ENCODE results near the gene MXI1. TPM values are rescaled to one million over a fixed set of nuclear protein-coding genes. Genes with fewer than 3 reads are reported as not detected.
"Not testable (repeated sequence)": the region's sequence is repeated elsewhere in the genome, so short reads cannot be mapped to it uniquely, and the experiment has no call there.

MXI1 gene
- total and polyA plus RNA-seq, 7 donors = 52.2 to 148 (median 92.0) TPM

GRCh38 chr10:110330675-110331074 lies 123.3 kb downstream of the MXI1 start:
- intact Hi-C loops (cut with DNase I) = no loop called here

GRCh38 chr10:110331226-110331795 lies 123.9 kb downstream of the MXI1 start:
- H3K27ac ChIP-seq; H3K9me3 ChIP-seq; DNase-seq; H3K4me3 ChIP-seq; H3K27me3 ChIP-seq; H3K36me3 ChIP-seq; intact Hi-C loops (cut with DNase I): not testable (repeated sequence)
- 96 to 97% methylated on average over 32 of the region's 32 CpGs for WGBS, 2 donors
- H3K4me1 ChIP-seq = peaks cover 0 to 11% (median 8%) of the 10 kb centered on the region in 4 donors

More at GRCh38 chr10:110330675-110331074, 123.3 kb downstream of the MXI1 start:
- no peaks in the 10 kb centered on the region for H3K27me3 ChIP-seq
- H3K4me3 ChIP-seq = no peak overlapping the region
- no peak for TF ChIP-seq POLR2A (IDR thresholded peaks at IDR 0.05)
- TF ChIP-seq CTCF (IDR thresholded peaks at IDR 0.05) = no peak
- no peak for TF ChIP-seq POLR2AphosphoS5 (IDR thresholded peaks at IDR 0.05)
- TF ChIP-seq EP300 (IDR thresholded peaks at IDR 0.05) = no peak
- H3K36me3 ChIP-seq = no peaks in the 10 kb centered on the region
- 93 to 96% methylated on average over 6 of the region's 6 CpGs for whole genome bisulfite sequencing, 2 donors
- H3K9me3 ChIP-seq = peaks cover 0 to 6% (median 0%) of the 10 kb centered on the region in 4 donors
- peaks cover 0 to 4% (median 2%) of the 10 kb centered on the region in 4 donors for H3K4me1 ChIP-seq
- no peak overlapping the region for H3K27ac ChIP-seq
- DNase-seq = no peak

GRCh38 chr10:110334061-110334656 lies 126.8 kb downstream of the MXI1 start:
- intact Hi-C loops (cut with DNase I) = no loop called here
- 67 to 84% methylated on average over 5 of the region's 5 CpGs for WGBS, 2 donors
- Histone ChIP-seq H3K9me3 (peaks cover 0 to 6% (median 0%) of the 10 kb centered on the region in 4 donors), H3K36me3 (no peaks in the 10 kb centered on the region), H3K27me3 (no peaks in the 10 kb centered on the region), H3K4me3 (no peak overlapping the region), H3K4me1 (peaks cover 0 to 16% (median 11%) of the 10 kb centered on the region in 4 donors), H3K27ac (no peak overlapping the region)
- DNase-seq = no peak
- TF ChIP-seq POLR2A (IDR thresholded peaks at IDR 0.05) (no peak), CTCF (IDR thresholded peaks at IDR 0.05) (no peak), POLR2AphosphoS5 (IDR thresholded peaks at IDR 0.05) (no peak), EP300 (IDR thresholded peaks at IDR 0.05) (no peak)

- Histone ChIP-seq H3K4me1 (peaks cover 0 to 16% (median 11%) of the 10 kb centered on the region in 4 donors), H3K27me3 (no peaks in the 10 kb centered on the region), H3K9me3 (peaks cover 0 to 6% (median 0%) of the 10 kb centered on the region in 4 donors), H3K27ac (peak overlapping the region; percentile 29 to 78 (median 60)), H3K36me3 (no peaks in the 10 kb centered on the region), H3K4me3 (no peak overlapping the region)
- TF ChIP-seq CTCF (IDR thresholded peaks at IDR 0.05) = no peak
- 70 to 75% methylated on average over 7 of the region's 7 CpGs for WGBS, 2 donors
- intact Hi-C loops (cut with DNase I) = no loop called here
- DNase-seq = no peak
Observed at GRCh38 chr10:110335314-110336064, 128.1 kb downstream of the MXI1 start.

- peak in 3 of 4 donors; percentile 16 to 34 (median 26) for TF ChIP-seq POLR2AphosphoS5 (IDR thresholded peaks at IDR 0.05)
- no peak for TF ChIP-seq POLR2A (IDR thresholded peaks at IDR 0.05)
- no peak overlapping the region for H3K4me3 ChIP-seq
- no peaks in the 10 kb centered on the region for H3K36me3 ChIP-seq
- 68 to 78% methylated on average over 10 of the region's 10 CpGs for WGBS, 2 donors
- no peaks in the 10 kb centered on the region for H3K27me3 ChIP-seq
- peaks cover 0 to under 1% (median 0%) of the 10 kb centered on the region in 4 donors for H3K9me3 ChIP-seq
- peaks cover 0 to 16% (median 11%) of the 10 kb centered on the region in 4 donors for H3K4me1 ChIP-seq
- intact Hi-C loops (cut with DNase I) = no loop called here
- no peak for DNase-seq
- peak overlapping the region; percentile 29 to 78 (median 60) for H3K27ac ChIP-seq
Observed at GRCh38 chr10:110336111-110336721, 128.8 kb downstream of the MXI1 start.

Other genes starting within 250 kb of the MXI1 start
- gene ADD3, start 199.6 kb upstream of the MXI1 start, total RNA-seq = 100 to 1,000 TPM in 2 of 4 donors, 10 to 100 TPM in 2; 29.6 to 145 (median 98.3) TPM
- 100 to 1,000 TPM in 1 of 3 donors, 10 to 100 TPM in 2; 45.8 to 106 (median 63.1) TPM for gene ADD3, start 199.6 kb upstream of the MXI1 start, polyA plus RNA-seq
- 10 to 100 TPM; 13.3 to 19.7 (median 14.7) TPM for gene SMNDC1, start 97.3 kb downstream of the MXI1 start, total RNA-seq
- gene SMNDC1, start 97.3 kb downstream of the MXI1 start, polyA plus RNA-seq = 10 to 100 TPM; 10.2 to 13.2 (median 11.9) TPM

All from sigmoid colon (tissue), 7 donors.